Endothelial cell of umbilical vein (primary cell): Measurements from ENCODE around the gene FOXJ2. TPM values are rescaled to one million over a fixed set of nuclear protein-coding genes. Genes with fewer than 3 reads are reported as not detected.

Experiments
- BruUV-seq: library from RNA; stranded (reverse); fragments of 400-500 nt; replicated peaks from 2 replicates; lab custom pipeline; 2021; lab: Mats Ljungman, UMichigan
- CTCF ChIA-PET: fragments of 300-600, 350-600 bp; sonication (Branson Sonifier 250); formaldehyde crosslinking; loops from one replicate; lab custom pipeline; 2021; ENCODE audit warnings: antibody characterized with exemption, inconsistent platforms; lab: Charles Lee
- POLR2A ChIA-PET: fragments of 300-600, 350-600 bp; sonication (Branson Sonifier 250); formaldehyde crosslinking; loops from one replicate; lab custom pipeline; 2021; ENCODE audit warnings: antibody characterized with exemption, inconsistent platforms; lab: Charles Lee
- DNase-seq: peaks from one replicate; pipeline ENCODE4 v3.0.0-alpha.2; 2011; ENCODE audit warnings: low read depth, low spot score
- FAIRE-seq: peaks from 2 replicates; lab custom pipeline; 2011; peaks lifted over from hg19 to GRCh38; lab: Jason Lieb, UNC
- H2AFZ ChIP-seq: 2 replicates; pipeline ENCODE4 v1.6.0; 2012; ENCODE audit warnings: low read depth, low read length, control low read depth, inconsistent platforms
- H3K27ac ChIP-seq: 2 replicates; pipeline ENCODE4 v1.5.1; 2011; ENCODE audit warnings: low read depth, mild to moderate bottlenecking, control low read depth, low read length, moderate library complexity; ENCODE audit not compliant: insufficient read depth
- H3K27me3 ChIP-seq, 2 experiments: 2 replicates each; pipeline versions ENCODE4 v1.6.0 to v1.6.1; 2011; ENCODE audit warnings: low read length in 2 of 2, mixed read lengths in 1 of 2; ENCODE audit not compliant: control insufficient read depth in 2 of 2, insufficient read depth in 2 of 2
- H3K36me3 ChIP-seq, 2 experiments: 2 replicates in 1 of 2; 3 replicates in 1 of 2; pipeline ENCODE4 v1.5.1; 2011; ENCODE audit warnings: low read length in 2 of 2, mild to moderate bottlenecking in 1 of 2, moderate library complexity in 1 of 2; ENCODE audit not compliant: control insufficient read depth in 2 of 2, insufficient read depth in 2 of 2; ENCODE audit errors: extremely low read depth in 1 of 2
- H3K4me1 ChIP-seq: 3 replicates; pipeline ENCODE4 v1.5.1; 2011; ENCODE audit warnings: mild to moderate bottlenecking, low read length; ENCODE audit not compliant: control insufficient read depth, insufficient read depth; ENCODE audit errors: extremely low read depth
- H3K4me2 ChIP-seq: 2 replicates; pipeline ENCODE4 v1.6.1; 2011; ENCODE audit warnings: low read length, control low read depth, mixed read lengths; ENCODE audit not compliant: insufficient read depth
- H3K4me3 ChIP-seq, 3 experiments: fragments of 200-600 bp in 1 of 3; sonication (generic), shearing (Covaris generic) in 1 of 3; replicated peaks in 1 of 3; 2 replicates each; pipeline ENCODE4 v1.5.1; 2011 to 2016; ENCODE audit warnings: control low read depth in 3 of 3, low read length in 3 of 3, mild to moderate bottlenecking in 2 of 3, inconsistent platforms in 1 of 3, low read depth in 1 of 3, moderate library complexity in 1 of 3; ENCODE audit not compliant: insufficient read depth in 1 of 3
- H3K79me2 ChIP-seq: 2 replicates; pipeline ENCODE4 v1.6.0; 2012; ENCODE audit warnings: low read length, inconsistent platforms; ENCODE audit not compliant: control insufficient read depth, insufficient read depth
- H3K9ac ChIP-seq: replicated peaks from 2 replicates; pipeline ENCODE3; 2011; ENCODE audit warnings: low read length, control low read depth; ENCODE audit not compliant: insufficient read depth; ENCODE audit errors: extremely low read depth
- H3K9me1 ChIP-seq: replicated peaks from 3 replicates; pipeline ENCODE4 v1.6.0; 2011; ENCODE audit warnings: mild to moderate bottlenecking, low read length; ENCODE audit not compliant: control insufficient read depth, insufficient read depth; ENCODE audit errors: extremely low read depth
- H3K9me3 ChIP-seq: replicated peaks from 2 replicates; pipeline ENCODE4 v1.5.1; 2012; ENCODE audit warnings: low read length, inconsistent platforms; ENCODE audit not compliant: control insufficient read depth, insufficient read depth
- H4K20me1 ChIP-seq: replicated peaks from 2 replicates; pipeline ENCODE3; 2011; ENCODE audit warnings: mild to moderate bottlenecking, low read length; ENCODE audit not compliant: control insufficient read depth, insufficient read depth; ENCODE audit errors: extremely low read depth
- CTCF ChIP-seq, 2 donors: IDR thresholded peaks; 1 replicate in 1 of 2; 2 replicates in 1 of 2; pipeline ENCODE4 v1.5.1; 2011; ENCODE audit warnings: low read length in 2 of 2, mild to moderate bottlenecking in 2 of 2, moderate library complexity in 2 of 2, control low read depth in 1 of 2, inconsistent platforms in 1 of 2, low read depth in 1 of 2; ENCODE audit not compliant: insufficient read depth in 1 of 2; ENCODE audit errors: extremely low read depth in 1 of 2
- EZH2 ChIP-seq: IDR thresholded peaks from 2 replicates; pipeline ENCODE4 v1.6.1; 2012; ENCODE audit warnings: borderline replicate concordance, low read depth, mild to moderate bottlenecking, moderate library complexity, low read length, inconsistent platforms; ENCODE audit not compliant: severe bottlenecking
- FOS ChIP-seq: IDR thresholded peaks from 2 replicates; pipeline ENCODE4 v1.6.1; 2011; ENCODE audit warnings: mild to moderate bottlenecking, low read length, moderate library complexity, borderline replicate concordance; ENCODE audit not compliant: insufficient read depth
- GATA2 ChIP-seq: IDR thresholded peaks from 2 replicates; pipeline ENCODE4 v1.7.0; 2011; ENCODE audit warnings: low read depth, mild to moderate bottlenecking, moderate library complexity, mixed read lengths, low read length; ENCODE audit not compliant: insufficient read length, insufficient read depth
- JUN ChIP-seq: IDR thresholded peaks from 2 replicates; pipeline ENCODE4 v1.6.1; 2011; ENCODE audit warnings: borderline replicate concordance, low read depth; ENCODE audit not compliant: insufficient read length, insufficient read depth
- MYC ChIP-seq: IDR thresholded peaks from one replicate; pipeline ENCODE4 v1.6.1; 2011; ENCODE audit warnings: mild to moderate bottlenecking, low read depth, low read length
- POLR2A ChIP-seq: IDR thresholded peaks from 2 replicates; pipeline ENCODE4 v1.6.1; 2012; ENCODE audit warnings: low read depth, mild to moderate bottlenecking, control low read depth, low read length
- POLR2AphosphoS5 ChIP-seq: IDR thresholded peaks from 2 replicates; pipeline ENCODE4 v1.6.1; 2012; ENCODE audit warnings: low read depth, mild to moderate bottlenecking, control low read depth, low read length, moderate library complexity; ENCODE audit not compliant: insufficient read depth
- dilution Hi-C: fragments of 300-500 bp; cut with MboI; formaldehyde crosslinking; loops from one replicate; pipeline ENCODE4 v1.15.0; 2019; ENCODE audit warnings: low sequenced_read_pairs; ENCODE audit not compliant: extremely low pct_ligation_motif_present
- intact Hi-C: fragments of 100-400 bp; cut with micrococcal nuclease; formaldehyde crosslinking; loops from one replicate; pipeline ENCODE4 v1.10.0; 2022
- polyA plus RNA-seq, 4 experiments: library from polyadenylated mRNA; depleted of rRNA in 3 of 4; stranded (reverse) in 3 of 4; unstranded in 1 of 4; fragments of >200 nt; gene quantifications; 2 replicates each; pipeline versions ENCODE4 v1.2.1 to v1.2.3, GENCODE V29; 2011 to 2012; ENCODE audit warnings: missing spikeins in 1 of 4
- total RNA-seq: library from RNA; stranded (reverse); gene quantifications from 2 replicates; pipeline ENCODE4 v1.2.3, GENCODE V29; 2021
- TF ChIP-seq, protein P1 (sequence below): IDR thresholded peaks from 2 replicates; pipeline ENCODE4 v1.6.1; 2011; ENCODE audit not compliant: insufficient read depth, insufficient read length

FOXJ2 gene
- total and polyA plus RNA-seq, 2 donors (not counting 3 experiments of a cell fraction or from before 2014, with no cell fraction given) = 6.2 to 13.9 TPM

GRCh38 chr12:8012651-8013309 lies 19.7 kb upstream of the FOXJ2 start:
- ChIA-PET POLR2A (interaction anchor here (0.6 kb wide), 1 partner anchor 76 kb away, joined by 3 read pairs; no protein-coding TSS in a partner anchor), CTCF (interaction anchor here (1.1 to 1.3 kb wide), 2 partner anchors 66 to 80 kb away, joined by 3 to 4 read pairs; no protein-coding TSS in a partner anchor)
- no peaks in the 10 kb centered on the region for H3K9me3 ChIP-seq
- H3K4me3 ChIP-seq = no peak overlapping the region
- H3K9ac ChIP-seq = no peak overlapping the region
- no TSS peak for BruUV-seq
- no peak overlapping the region for H2AFZ ChIP-seq
- no peaks in the 10 kb centered on the region for H3K79me2 ChIP-seq
- no peak overlapping the region for H3K4me2 ChIP-seq
- peaks cover 15 to 23% of the 10 kb centered on the region in 2 experiments for H3K27me3 ChIP-seq
- DNase-seq (no peak), FAIRE-seq (no peak)
- no peak overlapping the region for H3K27ac ChIP-seq
- no peaks in the 10 kb centered on the region for H3K4me1 ChIP-seq
- H4K20me1 ChIP-seq = no peaks in the 10 kb centered on the region
- TF ChIP-seq POLR2AphosphoS5 = no peak
- TF ChIP-seq JUN = no peak
- no peak for TF ChIP-seq EZH2
- TF ChIP-seq, protein P1, sequence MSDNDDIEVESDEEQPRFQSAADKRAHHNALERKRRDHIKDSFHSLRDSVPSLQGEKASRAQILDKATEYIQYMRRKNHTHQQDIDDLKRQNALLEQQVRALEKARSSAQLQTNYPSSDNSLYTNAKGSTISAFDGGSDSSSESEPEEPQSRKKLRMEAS = no peak
- intact Hi-C loops (no loop called here), dilution Hi-C loops (no loop called here)
- H3K9me1 ChIP-seq = no peaks in the 10 kb centered on the region
- H3K36me3 ChIP-seq = no peaks in the 10 kb centered on the region

DNA sequence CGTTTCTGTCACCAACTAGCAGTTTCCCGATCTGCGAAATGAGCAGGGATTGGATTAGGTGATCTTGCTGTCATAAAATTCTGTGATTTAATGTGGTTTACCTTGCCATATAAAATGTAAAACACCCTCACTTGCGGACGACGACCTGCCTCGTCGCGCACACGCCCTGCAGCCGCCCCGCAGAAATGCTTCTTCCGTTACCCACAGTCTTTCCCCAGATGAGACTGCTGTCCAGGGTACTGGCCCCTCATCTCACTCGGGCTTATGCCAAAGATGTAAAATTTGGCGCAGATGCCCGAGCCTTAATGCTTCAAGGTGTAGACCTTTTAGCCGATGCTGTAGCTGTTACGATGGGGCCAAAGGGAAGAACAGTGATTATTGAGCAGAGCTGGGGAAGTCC lies 17.7 kb upstream of the FOXJ2 start:
- intact Hi-C loops = no loop called here
- H3K9me1 ChIP-seq = no peaks in the 10 kb centered on the region
- H3K79me2 ChIP-seq = no peaks in the 10 kb centered on the region
- CTCF ChIA-PET = no interaction called here
- no peak overlapping the region for H3K4me2 ChIP-seq
- TF ChIP-seq EZH2 (no peak), POLR2AphosphoS5 (no peak), CTCF (IDR thresholded peaks at IDR 0.05; ENCODE audit: extremely low read depth in 1 of 2, insufficient read depth in 1 of 2, low read depth in 1 of 2, low read length in 2 of 2) (no peak), POLR2A (no peak), MYC (no peak), JUN (no peak), GATA2 (no peak), FOS (no peak)
- TF ChIP-seq, protein P1 = no peak
- peaks cover 26 to 41% of the 10 kb centered on the region in 2 experiments for H3K27me3 ChIP-seq
- FAIRE-seq (no peak), DNase-seq (no peak)
- H3K9me3 ChIP-seq = no peaks in the 10 kb centered on the region
- H3K36me3 ChIP-seq = no peaks in the 10 kb centered on the region
- POLR2A ChIA-PET = no interaction called here
- H3K27ac ChIP-seq = no peak overlapping the region
- no peaks in the 10 kb centered on the region for H4K20me1 ChIP-seq
- BruUV-seq = no TSS peak
- no peaks in the 10 kb centered on the region for H3K4me1 ChIP-seq
- no peak overlapping the region for H2AFZ ChIP-seq
- dilution Hi-C loops = no loop called here
- H3K9ac ChIP-seq = no peak overlapping the region
- H3K4me3 ChIP-seq = no peak overlapping the region
